ENCODE measurements around the gene P2RX3. TPM values are rescaled to one million over a fixed set of nuclear protein-coding genes. Genes with fewer than 3 reads are reported as not detected.
"Not testable (repeated sequence)": the region's sequence is repeated elsewhere in the genome, so short reads cannot be mapped to it uniquely, and the experiment has no call there.

Gene P2RX3
- total RNA-seq, 4 donors from 2014 or later = not detected

DNA sequence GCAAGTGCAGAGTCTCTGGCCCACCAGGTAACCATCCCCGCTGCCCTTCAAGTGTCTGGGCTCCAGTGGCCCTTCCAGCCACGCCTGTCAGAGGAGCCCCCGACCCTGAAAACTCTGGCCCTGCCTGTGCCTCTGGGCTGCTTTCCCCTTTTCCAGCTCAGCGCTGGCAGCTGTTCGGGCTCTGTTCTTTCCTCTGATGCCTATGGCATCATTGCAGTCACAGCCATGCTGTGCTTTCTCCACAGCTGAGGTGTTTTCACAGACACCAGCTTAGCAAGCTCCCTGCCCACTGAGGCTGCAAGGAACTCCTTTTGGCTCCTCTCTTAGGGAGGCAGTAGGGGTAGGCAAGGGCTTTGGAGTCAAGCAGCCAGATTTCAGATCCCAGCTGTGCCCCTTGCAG, 21.2 kb downstream of the P2RX3 start:
- Histone ChIP-seq H3K9me3 (no peaks in the 10 kb centered on the region), H3K4me1 (peaks cover 10 to 13% (median 12%) of the 10 kb centered on the region in 4 donors), H3K36me3 (no peaks in the 10 kb centered on the region), H3K27me3 (no peaks in the 10 kb centered on the region), H3K27ac (replicated peaks in 1 of 4) (no peak overlapping the region), H3K4me3 (no peak overlapping the region)
- 87% methylated on average over 5 of the region's 5 CpGs for WGBS
- intact Hi-C loops (cut with DNase I) = no loop called here
- DNase-seq (ENCODE audit: extremely low spot score) = no peak
- no peak for TF ChIP-seq POLR2AphosphoS5 (IDR thresholded peaks at IDR 0.05)
- no peak for TF ChIP-seq EP300 (IDR thresholded peaks at IDR 0.05)
- no peak for TF ChIP-seq POLR2A (IDR thresholded peaks at IDR 0.05; ENCODE audit: low read depth)
- TF ChIP-seq CTCF (IDR thresholded peaks at IDR 0.05) = no peak

- intact Hi-C loops (cut with DNase I) = no loop called here
- Histone ChIP-seq H3K27me3 (no peaks in the 10 kb centered on the region), H3K4me3 (no peak overlapping the region), H3K9me3 (no peaks in the 10 kb centered on the region), H3K27ac (replicated peaks in 1 of 4) (no peak overlapping the region), H3K4me1 (peaks cover 10 to 13% (median 12%) of the 10 kb centered on the region in 4 donors), H3K36me3 (no peaks in the 10 kb centered on the region)
- 92% methylated on average over 9 of the region's 9 CpGs for WGBS
- DNase-seq (ENCODE audit: extremely low spot score) = no peak
- TF ChIP-seq POLR2AphosphoS5 (IDR thresholded peaks at IDR 0.05) (no peak), POLR2A (IDR thresholded peaks at IDR 0.05; ENCODE audit: low read depth) (no peak), EP300 (IDR thresholded peaks at IDR 0.05) (no peak), CTCF (IDR thresholded peaks at IDR 0.05) (no peak)
Measured at GRCh38 chr11:57359896-57360690, 21.9 kb downstream of the P2RX3 start.

DNA sequence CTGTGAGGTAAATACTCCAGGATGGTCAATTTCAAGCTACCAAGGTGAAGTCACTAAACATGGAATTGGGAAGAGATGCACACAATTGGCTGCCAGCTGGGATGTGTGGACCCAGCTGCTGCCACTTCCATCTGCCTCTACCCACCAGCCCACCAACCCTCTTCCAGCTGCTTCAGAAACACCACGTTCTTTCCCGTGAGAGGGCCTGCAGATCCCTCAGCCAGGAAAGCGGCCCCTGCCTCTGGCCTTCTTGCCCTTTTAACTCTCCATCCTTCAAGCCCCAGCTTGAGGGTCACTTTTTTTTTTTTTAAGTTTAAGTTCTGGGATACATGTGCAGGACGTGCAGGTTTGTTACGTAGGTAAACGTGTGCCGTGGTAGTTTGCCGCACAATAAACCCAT, 22.8 kb downstream of the P2RX3 start:
- no peaks in the 10 kb centered on the region for H3K9me3 ChIP-seq
- TF ChIP-seq POLR2A (IDR thresholded peaks at IDR 0.05; ENCODE audit: low read depth) = no peak
- TF ChIP-seq CTCF (IDR thresholded peaks at IDR 0.05) = no peak
- no peak for TF ChIP-seq POLR2AphosphoS5 (IDR thresholded peaks at IDR 0.05)
- no peak for TF ChIP-seq EP300 (IDR thresholded peaks at IDR 0.05)
- H3K36me3 ChIP-seq = no peaks in the 10 kb centered on the region
- 91% methylated on average over 8 of the region's 8 CpGs for WGBS
- intact Hi-C loops (cut with DNase I) = no loop called here
- H3K4me3 ChIP-seq = no peak overlapping the region
- H3K27me3 ChIP-seq = no peaks in the 10 kb centered on the region
- no peak overlapping the region for H3K27ac ChIP-seq (replicated peaks in 1 of 4)
- no peak for DNase-seq (ENCODE audit: extremely low spot score)
- H3K4me1 ChIP-seq = peaks cover 10 to 13% (median 12%) of the 10 kb centered on the region in 4 donors

DNA sequence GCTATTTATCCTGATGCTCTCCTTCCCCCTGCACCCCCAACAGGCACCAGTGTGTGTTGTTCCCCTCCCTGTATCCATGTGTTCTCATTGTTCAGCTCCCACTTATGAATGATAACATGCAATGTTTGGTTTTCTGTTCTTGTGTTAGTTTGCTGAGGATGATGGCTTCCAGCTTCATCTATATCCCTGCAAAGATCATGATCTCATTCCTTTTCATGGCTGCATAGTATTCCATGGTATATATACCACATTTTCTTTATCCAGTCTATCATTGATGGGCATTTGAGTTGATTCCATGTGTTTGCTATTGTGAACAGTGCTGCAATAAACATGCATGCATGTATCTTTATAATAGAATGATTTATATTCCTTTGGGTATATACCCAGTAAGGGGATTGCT, 23.3 kb downstream of the P2RX3 start:
- H3K36me3 ChIP-seq; H3K4me3 ChIP-seq; intact Hi-C loops (cut with DNase I); H3K27ac ChIP-seq (replicated peaks in 1 of 4); H3K9me3 ChIP-seq; H3K27me3 ChIP-seq; DNase-seq (ENCODE audit: extremely low spot score): not testable (repeated sequence)
- peaks cover 10 to 13% (median 12%) of the 10 kb centered on the region in 4 donors for H3K4me1 ChIP-seq

DNA sequence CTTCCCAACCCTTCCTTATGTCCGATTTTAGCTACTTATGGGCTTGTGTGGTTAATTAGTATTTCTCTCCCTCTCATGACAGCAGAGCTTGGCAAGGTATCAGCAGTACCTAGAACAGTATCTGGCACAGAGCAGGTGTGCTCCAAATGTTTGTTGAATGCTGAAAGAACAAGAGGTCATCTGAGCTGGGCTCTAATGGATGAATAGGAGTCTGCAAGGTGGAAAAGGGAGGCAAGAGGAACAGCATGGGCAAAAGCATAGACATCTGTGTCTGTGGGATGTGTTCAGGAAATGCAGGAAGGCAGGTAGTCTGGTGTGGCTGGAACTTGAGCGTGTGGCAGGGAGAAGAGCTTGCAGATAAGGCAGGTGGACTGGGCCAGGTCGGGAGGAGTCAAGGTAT, 23.8 kb downstream of the P2RX3 start:
- no peak for DNase-seq (ENCODE audit: extremely low spot score)
- WGBS = 87% methylated on average over 3 of the region's 3 CpGs
- H3K9me3 ChIP-seq = no peaks in the 10 kb centered on the region
- no peak overlapping the region for H3K4me3 ChIP-seq
- no peaks in the 10 kb centered on the region for H3K27me3 ChIP-seq
- H3K4me1 ChIP-seq = peaks cover 10 to 13% (median 12%) of the 10 kb centered on the region in 4 donors
- no peak overlapping the region for H3K27ac ChIP-seq (replicated peaks in 1 of 4)
- H3K36me3 ChIP-seq = no peaks in the 10 kb centered on the region
- TF ChIP-seq POLR2AphosphoS5 (IDR thresholded peaks at IDR 0.05) (no peak), CTCF (IDR thresholded peaks at IDR 0.05) (no peak), POLR2A (IDR thresholded peaks at IDR 0.05; ENCODE audit: low read depth) (no peak), EP300 (IDR thresholded peaks at IDR 0.05) (no peak)
- intact Hi-C loops (cut with DNase I) = no loop called here

Data from esophagus muscularis mucosa (tissue), 4 donors.